MCF 10A (cell line): ENCODE results near the gene VPS37D. TPM values are rescaled to one million over a fixed set of nuclear protein-coding genes. Genes with fewer than 3 reads are reported as not detected.
"Not testable (repeated sequence)": the region's sequence is repeated elsewhere in the genome, so short reads cannot be mapped to it uniquely, and the experiment has no call there.

Experiments used
- BruUV-seq: library from RNA; stranded (reverse); fragments of 400-500 nt; replicated peaks from 2 replicates; lab custom pipeline; 2021; lab: Mats Ljungman, UMichigan
- CTCF ChIA-PET: fragments of 300-600 bp; sonication (Branson Sonifier 250); formaldehyde crosslinking; extraction: SDS; loops from one replicate; lab custom pipeline; 2021; ENCODE audit warnings: antibody characterized with exemption, inconsistent platforms; lab: Yijun Ruan, JAX
- POLR2A ChIA-PET: fragments of 300-600, 350-650 bp; sonication (Branson Sonifier 250); formaldehyde crosslinking; extraction: SDS; loops from one replicate; lab custom pipeline; 2020; ENCODE audit warnings: antibody characterized with exemption, inconsistent platforms; lab: Yijun Ruan, JAX
- DNase-seq: peaks from one replicate; pipeline ENCODE4 v3.0.0-alpha.2; 2018; ENCODE audit not compliant: unreplicated experiment
- H3K27ac Mint-ChIP-seq: one replicate; pipeline ENCODE4 v1.8.0; 2022; ENCODE audit warnings: mild to moderate bottlenecking, low read depth, mixed read lengths; ENCODE audit not compliant: unreplicated experiment
- H3K27me3 Mint-ChIP-seq: one replicate; pipeline ENCODE4 v1.8.0; 2022; ENCODE audit warnings: mixed read lengths; ENCODE audit not compliant: insufficient read depth, unreplicated experiment
- H3K36me3 Mint-ChIP-seq: one replicate; pipeline ENCODE4 v1.8.0; 2022; ENCODE audit warnings: mild to moderate bottlenecking, moderate library complexity, mixed read lengths; ENCODE audit not compliant: insufficient read depth, unreplicated experiment
- H3K4me1 Mint-ChIP-seq: one replicate; pipeline ENCODE4 v1.8.0; 2022; ENCODE audit warnings: mixed read lengths; ENCODE audit not compliant: insufficient read depth, unreplicated experiment
- H3K4me3 Mint-ChIP-seq: one replicate; pipeline ENCODE4 v1.8.0; 2022; ENCODE audit warnings: mild to moderate bottlenecking, moderate library complexity, mixed read lengths; ENCODE audit not compliant: unreplicated experiment
- H3K9me3 Mint-ChIP-seq: one replicate; pipeline ENCODE4 v1.8.0; 2022; ENCODE audit warnings: mixed read lengths; ENCODE audit not compliant: unreplicated experiment
- intact Hi-C: fragments of 100-400 bp; cut with micrococcal nuclease; formaldehyde crosslinking; loops from 2 replicates; pipeline ENCODE4 v1.14.1; 2022
- total RNA-seq: library from RNA; stranded (reverse); gene quantifications from 2 replicates; pipeline ENCODE4 v1.2.3, GENCODE V29; 2022
- TF ChIP-seq, protein P1 (sequence below): fragments of 200-600 bp; IDR thresholded peaks from one replicate; pipeline ENCODE4 v1.8.0; 2022; ENCODE audit warnings: antibody characterized with exemption, mild to moderate bottlenecking; ENCODE audit not compliant: unreplicated experiment

Gene VPS37D
- total RNA-seq, 1 experiment from 2014 or later = 0.44 TPM

DNA sequence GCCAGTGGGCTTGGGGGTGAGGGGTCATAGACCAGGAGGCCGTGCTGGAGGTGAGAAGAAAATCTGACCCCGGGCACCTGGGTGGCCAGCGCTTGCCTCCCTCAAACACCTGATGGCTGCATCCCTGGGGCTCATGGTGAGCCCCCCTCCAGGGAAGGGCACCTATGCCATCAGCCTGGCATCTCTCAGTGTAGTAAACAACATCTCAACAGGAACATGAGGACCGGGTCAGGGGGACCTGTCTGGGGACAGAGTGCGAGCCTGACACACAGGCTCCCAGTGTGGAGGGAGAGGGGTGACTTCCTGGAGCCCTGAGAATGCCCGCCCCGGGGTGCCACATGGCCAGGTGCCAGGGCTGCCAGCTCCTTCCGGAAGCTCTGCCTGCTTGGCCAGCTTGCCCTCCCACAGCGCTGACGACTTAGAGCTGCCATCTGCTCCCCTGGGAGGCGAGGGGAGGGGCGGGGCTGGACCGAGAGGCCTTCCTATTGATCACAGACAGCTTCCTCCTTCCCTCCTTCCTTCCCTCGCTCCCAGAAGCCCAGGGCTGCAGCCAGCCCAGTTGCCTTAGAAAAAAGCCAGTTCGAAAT is 39.5 kb downstream of the VPS37D start:
- CTCF ChIA-PET = interaction anchor here (0.6 to 1.8 kb wide), 5 partner anchors 7 to 160 kb away, joined by 3 to 5 read pairs (median 3); no protein-coding TSS in a partner anchor
- BruUV-seq = no TSS peak

DNA sequence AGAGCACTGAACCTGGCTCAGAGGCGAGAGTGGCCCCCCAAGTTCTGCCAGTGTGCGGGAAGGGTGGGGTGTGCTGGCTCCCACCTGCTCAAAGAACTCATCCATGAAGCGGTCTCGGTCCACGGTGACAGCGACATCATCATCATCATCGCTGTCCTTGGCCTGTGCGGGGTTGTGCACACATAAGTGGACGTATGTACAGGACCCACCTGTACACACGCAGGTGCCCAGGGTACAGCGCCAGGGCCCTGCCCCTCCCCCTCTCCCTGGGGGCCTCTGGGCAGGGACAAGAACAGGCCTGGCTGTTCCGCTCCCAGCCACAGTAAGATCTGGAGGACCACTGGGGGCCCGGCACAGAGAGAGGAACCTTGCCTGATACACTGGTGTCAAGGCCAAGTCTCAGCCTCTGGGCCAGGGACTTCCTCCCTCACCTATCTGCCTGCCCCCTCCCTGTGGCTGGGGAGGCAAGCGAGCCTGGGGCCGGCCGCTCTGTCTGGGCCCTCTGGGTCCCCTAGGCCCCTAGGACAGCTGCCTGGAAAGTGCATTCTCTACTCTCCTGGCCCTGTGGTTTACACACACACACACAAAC is 41.4 kb downstream of the VPS37D start:
- peaks cover 27% of the 10 kb centered on the region for H3K36me3 Mint-ChIP-seq
- ChIA-PET POLR2A (interaction anchor here (0.7 kb wide), 1 partner anchor 124 kb away, joined by 3 read pairs; no protein-coding TSS in a partner anchor), CTCF (interaction anchor here (0.7 to 1.1 kb wide), 3 partner anchors 11 to 16 kb away, joined by 3 to 5 read pairs (median 4); no protein-coding TSS in a partner anchor)
- no peak overlapping the region for H3K4me3 Mint-ChIP-seq
- TF ChIP-seq, protein P1, sequence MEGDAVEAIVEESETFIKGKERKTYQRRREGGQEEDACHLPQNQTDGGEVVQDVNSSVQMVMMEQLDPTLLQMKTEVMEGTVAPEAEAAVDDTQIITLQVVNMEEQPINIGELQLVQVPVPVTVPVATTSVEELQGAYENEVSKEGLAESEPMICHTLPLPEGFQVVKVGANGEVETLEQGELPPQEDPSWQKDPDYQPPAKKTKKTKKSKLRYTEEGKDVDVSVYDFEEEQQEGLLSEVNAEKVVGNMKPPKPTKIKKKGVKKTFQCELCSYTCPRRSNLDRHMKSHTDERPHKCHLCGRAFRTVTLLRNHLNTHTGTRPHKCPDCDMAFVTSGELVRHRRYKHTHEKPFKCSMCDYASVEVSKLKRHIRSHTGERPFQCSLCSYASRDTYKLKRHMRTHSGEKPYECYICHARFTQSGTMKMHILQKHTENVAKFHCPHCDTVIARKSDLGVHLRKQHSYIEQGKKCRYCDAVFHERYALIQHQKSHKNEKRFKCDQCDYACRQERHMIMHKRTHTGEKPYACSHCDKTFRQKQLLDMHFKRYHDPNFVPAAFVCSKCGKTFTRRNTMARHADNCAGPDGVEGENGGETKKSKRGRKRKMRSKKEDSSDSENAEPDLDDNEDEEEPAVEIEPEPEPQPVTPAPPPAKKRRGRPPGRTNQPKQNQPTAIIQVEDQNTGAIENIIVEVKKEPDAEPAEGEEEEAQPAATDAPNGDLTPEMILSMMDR = no peak
- no peak overlapping the region for H3K27ac Mint-ChIP-seq
- peaks cover 25% of the 10 kb centered on the region for H3K4me1 Mint-ChIP-seq
- H3K27me3 Mint-ChIP-seq = no peaks in the 10 kb centered on the region
- BruUV-seq = no TSS peak
- no peaks in the 10 kb centered on the region for H3K9me3 Mint-ChIP-seq
- no peak for DNase-seq
- intact Hi-C loops = no loop called here

More for the DNA sequence above, 39.5 kb downstream of the VPS37D start:
- H3K4me1 Mint-ChIP-seq = peaks cover 20% of the 10 kb centered on the region
- peak overlapping the region; percentile 33 for H3K4me3 Mint-ChIP-seq
- intact Hi-C loops = no loop called here
- H3K27ac Mint-ChIP-seq = no peak overlapping the region
- POLR2A ChIA-PET = interaction anchor here (0.8 to 2.4 kb wide), 4 partner anchors 8 to 27 kb away, joined by 3 to 18 read pairs (median 5); no protein-coding TSS in a partner anchor
- peaks cover 34% of the 10 kb centered on the region for H3K36me3 Mint-ChIP-seq
- DNase-seq = peak; percentile 84
- H3K9me3 Mint-ChIP-seq = no peaks in the 10 kb centered on the region
- no peaks in the 10 kb centered on the region for H3K27me3 Mint-ChIP-seq
- TF ChIP-seq, protein P1 = no peak

DNA sequence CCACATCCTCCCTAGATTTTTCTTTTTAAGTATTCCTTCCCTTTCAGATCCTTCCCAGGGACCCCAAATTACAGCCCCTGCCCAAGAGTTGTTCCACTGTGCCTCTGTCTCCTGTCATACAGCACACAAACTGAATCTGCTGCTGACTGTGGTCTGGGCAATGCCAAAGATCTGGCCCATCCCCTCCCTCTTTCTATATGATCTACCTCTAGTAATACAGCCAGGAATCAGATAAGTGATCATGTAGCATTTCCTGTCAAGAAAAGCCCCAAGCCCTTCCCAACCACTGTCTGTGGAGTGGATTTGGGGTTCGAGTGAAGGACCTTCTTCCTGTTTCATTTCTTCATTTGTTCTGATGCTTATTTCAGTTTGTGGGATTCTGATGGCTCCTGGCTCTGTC is 45.1 kb downstream of the VPS37D start:
- ChIA-PET CTCF (interaction anchor here (0.6 to 2.3 kb wide), 2 partner anchors 11 to 99 kb away, joined by 4 to 14 read pairs; no protein-coding TSS in a partner anchor), POLR2A (interaction anchor here (0.7 to 1.1 kb wide), 2 partner anchors 13 kb away, joined by 3 to 4 read pairs; no protein-coding TSS in a partner anchor)

DNA sequence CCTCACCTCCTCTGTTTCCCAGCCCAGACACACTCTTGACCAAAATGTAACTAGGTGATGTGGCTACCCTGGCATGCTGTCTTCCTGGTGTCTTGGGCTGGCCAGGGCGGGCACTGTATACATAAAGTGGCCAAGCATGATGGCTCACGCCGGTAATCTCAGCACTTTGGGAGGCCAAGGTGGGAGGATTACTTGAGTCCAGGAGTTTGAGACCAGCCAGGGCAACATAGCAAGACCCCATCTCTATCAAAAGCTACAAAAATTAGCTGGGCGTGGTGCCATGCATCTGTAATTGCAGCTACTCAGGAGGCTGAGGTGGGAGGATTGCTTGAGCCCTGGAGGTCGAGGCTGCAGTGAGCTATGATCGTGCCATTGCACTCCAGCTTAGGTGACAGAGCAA is 45.7 kb downstream of the VPS37D start:
- H3K4me3 Mint-ChIP-seq, H3K9me3 Mint-ChIP-seq, H3K27me3 Mint-ChIP-seq, DNase-seq, intact Hi-C loops, H3K27ac Mint-ChIP-seq, BruUV-seq: not testable (repeated sequence)
- ChIA-PET POLR2A (interaction anchor here (0.7 to 1.1 kb wide), 2 partner anchors 12 to 14 kb away, joined by 3 to 4 read pairs; no protein-coding TSS in a partner anchor), CTCF (interaction anchor here (0.7 to 1.8 kb wide), 5 partner anchors 8 to 106 kb away, joined by 3 to 9 read pairs (median 3); no protein-coding TSS in a partner anchor)
- Mint-ChIP-seq H3K4me1 (peaks cover 22% of the 10 kb centered on the region), H3K36me3 (peaks cover 11% of the 10 kb centered on the region)

More for the DNA sequence above, 45.1 kb downstream of the VPS37D start:
- H3K27ac Mint-ChIP-seq = no peak overlapping the region
- peaks cover 9% of the 10 kb centered on the region for H3K36me3 Mint-ChIP-seq
- peaks cover 17% of the 10 kb centered on the region for H3K4me1 Mint-ChIP-seq
- no peaks in the 10 kb centered on the region for H3K27me3 Mint-ChIP-seq
- intact Hi-C loops = no loop called here
- no TSS peak for BruUV-seq
- H3K4me3 Mint-ChIP-seq = no peak overlapping the region
- TF ChIP-seq, protein P1 = no peak
- H3K9me3 Mint-ChIP-seq = no peaks in the 10 kb centered on the region
- no peak for DNase-seq
